ENCODE measurements around the gene ITGAL.
A peak's percentile ranks its signal among the peaks of the same experiment; 100 is the strongest.
"Not testable (repeated sequence)": the region's sequence is repeated elsewhere in the genome, so short reads cannot be mapped to it uniquely, and the experiment has no call there.

The ITGAL gene

DNA sequence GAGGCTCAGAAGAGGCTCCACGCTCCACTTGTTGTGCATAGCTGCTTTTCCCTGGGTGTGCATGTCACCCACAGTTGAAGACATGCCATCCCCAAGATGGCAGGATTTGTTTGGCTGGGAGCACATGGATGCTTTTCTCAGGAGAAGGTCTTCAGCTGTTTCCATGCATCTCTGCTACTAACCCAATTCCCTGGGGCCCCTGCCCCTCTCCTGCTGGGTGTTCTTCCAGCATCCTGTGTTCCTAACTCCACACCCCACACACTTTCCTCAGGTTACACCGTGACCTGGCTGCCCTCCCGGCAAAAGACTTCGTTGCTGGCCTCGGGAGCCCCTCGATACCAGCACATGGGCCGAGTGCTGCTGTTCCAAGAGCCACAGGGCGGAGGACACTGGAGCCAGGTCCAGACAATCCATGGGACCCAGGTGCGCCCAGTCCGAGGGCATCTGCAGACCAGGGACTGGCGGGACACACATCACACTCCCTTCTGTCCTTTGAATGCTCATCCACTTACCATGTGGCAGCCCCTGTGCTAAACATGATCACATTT is 21.5 kb downstream of the ITGAL start:
- H3K27ac Mint-ChIP-seq, result peak overlapping the region; percentile 70
- H3K36me3 Mint-ChIP-seq (ENCODE audit: low read depth), result peaks cover 44% of the 10 kb centered on the region
- H3K4me3 Mint-ChIP-seq, result no peak overlapping the region
- ATAC-seq (no peak), DNase-seq (no peak)
- no peaks in the 10 kb centered on the region for H3K9me3 Mint-ChIP-seq
- peaks cover 22% of the 10 kb centered on the region for H3K4me1 Mint-ChIP-seq
- H3K27me3 Mint-ChIP-seq, result no peaks in the 10 kb centered on the region

DNA sequence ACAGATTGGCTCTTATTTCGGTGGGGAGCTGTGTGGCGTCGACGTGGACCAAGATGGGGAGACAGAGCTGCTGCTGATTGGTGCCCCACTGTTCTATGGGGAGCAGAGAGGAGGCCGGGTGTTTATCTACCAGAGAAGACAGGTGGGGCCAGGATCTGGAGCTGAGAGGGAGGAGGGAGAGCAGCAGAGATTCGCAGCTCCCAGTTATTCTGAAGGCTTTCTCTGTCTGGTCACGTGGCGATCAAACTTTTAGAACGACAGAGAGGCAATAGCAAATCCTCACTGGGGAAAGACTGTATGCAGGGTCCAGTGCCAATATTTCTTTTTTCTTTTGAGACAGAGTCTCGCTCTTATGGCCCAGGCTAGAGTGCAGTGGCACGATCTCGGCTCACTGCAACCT is 22.2 kb downstream of the ITGAL start:
- H3K27ac Mint-ChIP-seq, result peak overlapping the region; percentile 70
- H3K36me3 Mint-ChIP-seq (ENCODE audit: low read depth), result peaks cover 37% of the 10 kb centered on the region

DNA sequence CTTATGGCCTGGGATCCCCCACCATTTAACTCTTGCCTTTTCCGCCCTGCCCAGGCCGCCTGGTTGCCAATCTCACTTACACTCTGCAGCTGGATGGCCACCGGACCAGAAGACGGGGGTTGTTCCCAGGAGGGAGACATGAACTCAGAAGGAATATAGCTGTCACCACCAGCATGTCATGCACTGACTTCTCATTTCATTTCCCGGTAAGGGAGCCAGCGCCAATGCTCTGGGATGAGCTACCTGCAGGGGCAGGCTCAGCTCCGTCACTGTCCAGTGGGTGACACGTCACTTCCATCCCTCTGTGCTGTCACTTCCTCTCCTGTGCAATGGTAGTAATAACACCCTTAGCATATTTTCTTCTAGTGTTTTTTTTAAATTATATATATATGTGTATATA is 26.7 kb downstream of the ITGAL start:
- DNase-seq, result no peak
- Mint-ChIP-seq H3K27me3 (no peaks in the 10 kb centered on the region), H3K9me3 (no peaks in the 10 kb centered on the region), H3K36me3 (ENCODE audit: low read depth) (peaks cover 24% of the 10 kb centered on the region), H3K4me1 (peaks cover 3% of the 10 kb centered on the region), H3K27ac (no peak overlapping the region), H3K4me3 (no peak overlapping the region)
- no peak for ATAC-seq

More for the DNA sequence above, 22.2 kb downstream of the ITGAL start:
- H3K4me1 Mint-ChIP-seq, result peaks cover 20% of the 10 kb centered on the region
- H3K9me3 Mint-ChIP-seq, result no peaks in the 10 kb centered on the region
- H3K4me3 Mint-ChIP-seq, result no peak overlapping the region
- no peaks in the 10 kb centered on the region for H3K27me3 Mint-ChIP-seq
- no peak for DNase-seq
- ATAC-seq, result no peak

DNA sequence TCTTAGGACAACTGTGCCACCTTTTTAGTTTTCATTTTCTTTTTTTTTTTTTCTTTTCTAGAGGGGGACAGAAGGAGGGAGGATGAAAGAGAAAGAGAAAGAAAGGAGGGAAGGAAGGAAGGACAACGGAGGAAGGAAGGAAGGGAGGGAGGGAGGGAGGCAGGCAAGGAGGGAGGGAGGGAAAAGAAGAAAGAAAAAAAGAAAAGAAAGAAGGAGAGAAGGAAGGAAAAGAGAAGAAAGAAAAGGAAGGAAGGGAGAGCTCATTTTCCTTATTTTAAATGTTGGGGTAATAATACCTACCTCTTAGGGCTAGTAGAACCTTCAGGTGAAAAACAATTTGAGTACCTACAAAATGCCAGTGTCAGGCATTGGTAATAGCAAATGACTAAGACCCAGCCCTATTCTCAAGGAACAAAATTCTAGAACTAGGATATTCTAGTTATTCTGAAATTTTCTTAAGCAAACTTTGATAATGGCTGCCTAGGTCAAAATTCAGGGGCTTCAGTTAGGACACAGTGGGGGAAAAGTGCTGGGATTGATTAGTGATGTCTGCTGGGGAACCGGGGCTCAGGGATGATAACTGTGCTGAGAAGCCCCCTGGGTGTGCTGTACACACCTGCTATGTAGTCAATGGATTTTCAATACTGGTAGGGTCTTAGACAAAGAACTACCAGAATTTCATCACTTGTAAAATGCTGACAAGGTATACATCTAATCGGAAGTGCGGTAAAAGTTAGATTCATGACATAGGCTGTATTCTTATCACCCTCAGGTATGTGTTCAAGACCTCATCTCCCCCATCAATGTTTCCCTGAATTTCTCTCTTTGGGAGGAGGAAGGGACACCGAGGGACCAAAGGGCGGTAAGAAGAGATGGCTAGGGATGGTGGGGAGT is 31.1 kb downstream of the ITGAL start:
- Mint-ChIP-seq H3K4me3 (no peak overlapping the region), H3K27me3 (no peaks in the 10 kb centered on the region)

DNA sequence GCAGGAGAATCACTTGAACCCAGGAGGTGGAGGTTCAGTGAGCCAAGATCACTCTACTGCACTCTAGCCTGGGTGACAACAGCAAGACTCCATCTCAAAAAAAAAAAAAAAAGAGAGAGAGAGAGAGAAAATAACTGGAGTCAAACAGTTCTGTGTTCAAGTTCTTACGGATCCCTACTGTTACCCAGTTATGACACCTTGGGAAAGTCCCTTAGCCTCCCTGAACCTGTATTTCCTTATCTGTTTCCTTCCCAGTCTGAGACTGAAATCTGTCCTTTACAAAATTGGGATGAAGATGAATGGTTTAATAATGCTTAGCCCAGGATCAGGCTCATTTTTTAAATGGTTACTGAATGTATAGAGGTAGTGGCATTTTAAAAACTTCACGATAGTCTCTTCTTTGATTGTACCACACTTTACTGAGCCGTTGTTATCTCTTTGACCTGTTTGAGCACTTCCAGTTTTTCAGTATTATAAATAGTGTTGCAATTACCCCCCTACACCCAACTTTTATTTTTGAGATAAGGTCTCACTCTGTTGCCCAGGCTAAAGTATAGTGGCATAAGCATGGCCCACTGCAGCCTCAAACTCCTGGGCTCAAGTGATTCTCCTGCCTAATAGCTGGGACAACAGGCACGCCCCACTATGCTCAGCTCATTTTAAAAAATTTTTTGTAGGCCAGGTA is 36.7 kb downstream of the ITGAL start:
- no peak overlapping the region for H3K4me3 Mint-ChIP-seq
- peak overlapping the region; percentile 35 for H3K27ac Mint-ChIP-seq
- H3K36me3 Mint-ChIP-seq (ENCODE audit: low read depth), result peaks cover 52% of the 10 kb centered on the region
- H3K4me1 Mint-ChIP-seq, result no peaks in the 10 kb centered on the region
- ATAC-seq, result no peak
- H3K27me3 Mint-ChIP-seq, result no peaks in the 10 kb centered on the region
- no peaks in the 10 kb centered on the region for H3K9me3 Mint-ChIP-seq
- DNase-seq, result no peak

More for the DNA sequence above, 31.1 kb downstream of the ITGAL start:
- peaks cover 26% of the 10 kb centered on the region for H3K36me3 Mint-ChIP-seq (ENCODE audit: low read depth)
- DNase-seq (no peak), ATAC-seq (no peak)
- H3K4me1 Mint-ChIP-seq, result no peaks in the 10 kb centered on the region
- no peaks in the 10 kb centered on the region for H3K9me3 Mint-ChIP-seq
- peak overlapping the region; percentile 49 for H3K27ac Mint-ChIP-seq

DNA sequence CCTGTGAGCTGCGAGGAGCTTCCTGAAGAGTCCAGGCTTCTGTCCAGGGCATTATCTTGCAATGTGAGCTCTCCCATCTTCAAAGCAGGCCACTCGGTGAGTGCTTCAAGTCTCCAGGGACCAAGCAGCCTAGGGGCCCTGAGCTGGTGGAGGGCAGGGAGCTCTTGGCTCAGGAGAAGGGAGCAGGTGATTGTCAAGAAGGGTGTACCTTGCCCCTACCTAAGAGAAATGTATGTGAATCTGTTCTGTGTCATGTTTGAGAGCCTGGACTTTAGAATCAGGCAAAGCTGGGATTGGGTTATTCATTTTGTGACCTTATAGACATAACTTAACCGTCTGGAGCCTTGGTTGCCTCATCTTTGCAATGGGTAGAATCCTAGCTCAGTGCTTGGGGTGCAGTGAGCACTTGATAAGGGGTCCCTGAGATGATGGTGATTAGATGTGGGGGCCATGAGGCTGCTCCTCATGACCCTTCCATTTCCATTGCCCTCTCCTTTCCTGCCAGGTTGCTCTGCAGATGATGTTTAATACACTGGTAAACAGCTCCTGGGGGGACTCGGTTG is 37.9 kb downstream of the ITGAL start:
- Mint-ChIP-seq H3K9me3 (no peaks in the 10 kb centered on the region), H3K27me3 (no peaks in the 10 kb centered on the region), H3K36me3 (ENCODE audit: low read depth) (peaks cover 53% of the 10 kb centered on the region), H3K27ac (no peak overlapping the region), H3K4me1 (no peaks in the 10 kb centered on the region), H3K4me3 (no peak overlapping the region)
- ATAC-seq (no peak), DNase-seq (no peak)

DNA sequence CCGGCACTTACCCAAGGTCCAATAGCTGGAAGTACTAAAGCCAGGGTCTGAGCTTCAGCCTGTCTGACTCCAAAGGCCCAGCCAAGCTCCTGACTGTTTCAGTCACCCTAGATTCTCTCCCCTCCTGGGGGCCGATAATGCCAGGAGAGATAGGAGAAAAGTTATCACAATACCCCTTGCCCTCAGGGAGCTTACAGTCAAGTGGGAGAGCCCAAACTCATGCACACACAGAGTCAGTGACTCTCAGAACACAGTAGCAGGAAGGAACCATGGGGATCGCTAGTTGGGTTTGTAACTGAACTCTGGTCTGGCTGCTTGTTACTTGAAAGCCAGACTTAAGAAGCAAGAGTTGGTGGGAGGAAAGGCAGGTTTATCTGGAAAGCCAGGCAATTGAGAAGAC is 39.0 kb downstream of the ITGAL start:
- Mint-ChIP-seq H3K27ac (no peak overlapping the region), H3K4me1 (peaks cover 1% of the 10 kb centered on the region), H3K27me3 (no peaks in the 10 kb centered on the region), H3K36me3 (ENCODE audit: low read depth) (peaks cover 58% of the 10 kb centered on the region), H3K9me3 (no peaks in the 10 kb centered on the region), H3K4me3 (no peak overlapping the region)
- DNase-seq (no peak), ATAC-seq (no peak)

DNA sequence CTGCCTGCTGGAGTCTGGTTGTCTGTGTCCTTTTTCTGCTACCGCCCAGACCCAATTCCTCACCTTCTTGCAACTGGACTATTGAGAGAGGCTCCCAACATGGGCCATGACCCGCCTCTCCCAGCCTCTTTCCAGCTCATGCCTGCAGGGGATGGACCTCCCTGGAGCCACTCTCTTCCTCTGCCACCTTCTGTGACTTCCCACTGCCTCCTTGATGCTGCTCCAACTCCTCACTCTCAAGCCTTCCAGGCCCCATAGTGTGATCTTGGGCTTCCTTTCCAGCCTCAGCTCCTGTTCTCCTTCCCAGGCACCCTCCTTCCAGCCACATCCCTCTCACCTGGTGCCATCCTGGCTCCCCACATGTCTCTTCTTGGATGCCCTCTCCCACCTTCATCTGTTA is 42.7 kb downstream of the ITGAL start:
- Mint-ChIP-seq H3K4me1 (peaks cover 2% of the 10 kb centered on the region), H3K36me3 (ENCODE audit: low read depth) (peaks cover 73% of the 10 kb centered on the region), H3K4me3 (no peak overlapping the region), H3K27me3 (no peaks in the 10 kb centered on the region), H3K9me3 (no peaks in the 10 kb centered on the region), H3K27ac (peak overlapping the region; percentile 77)
- ATAC-seq, result no peak
- no peak for DNase-seq

DNA sequence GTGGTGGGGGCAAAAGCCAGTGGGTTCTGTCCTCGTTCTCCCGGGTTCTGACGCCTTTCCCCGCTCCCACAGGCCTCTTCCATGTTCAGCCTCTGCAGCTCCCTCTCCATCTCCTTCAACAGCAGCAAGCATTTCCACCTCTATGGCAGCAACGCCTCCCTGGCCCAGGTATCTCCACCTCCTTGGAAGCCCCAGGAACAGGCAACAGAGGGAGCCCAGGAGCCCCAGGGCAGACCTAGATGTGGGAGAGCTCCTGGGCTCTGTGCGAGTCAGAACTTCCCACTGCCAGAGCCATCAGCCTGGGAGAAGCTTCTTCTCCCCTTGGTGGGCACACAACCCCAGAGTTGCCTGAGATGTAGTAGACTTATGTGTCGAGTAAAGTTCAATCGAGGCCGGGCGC is 46.0 kb downstream of the ITGAL start:
- Mint-ChIP-seq H3K9me3 (no peaks in the 10 kb centered on the region), H3K27ac (no peak overlapping the region), H3K36me3 (ENCODE audit: low read depth) (peaks cover 53% of the 10 kb centered on the region), H3K4me3 (no peak overlapping the region), H3K27me3 (no peaks in the 10 kb centered on the region), H3K4me1 (peaks cover 2% of the 10 kb centered on the region)
- DNase-seq (no peak), ATAC-seq (no peak)

DNA sequence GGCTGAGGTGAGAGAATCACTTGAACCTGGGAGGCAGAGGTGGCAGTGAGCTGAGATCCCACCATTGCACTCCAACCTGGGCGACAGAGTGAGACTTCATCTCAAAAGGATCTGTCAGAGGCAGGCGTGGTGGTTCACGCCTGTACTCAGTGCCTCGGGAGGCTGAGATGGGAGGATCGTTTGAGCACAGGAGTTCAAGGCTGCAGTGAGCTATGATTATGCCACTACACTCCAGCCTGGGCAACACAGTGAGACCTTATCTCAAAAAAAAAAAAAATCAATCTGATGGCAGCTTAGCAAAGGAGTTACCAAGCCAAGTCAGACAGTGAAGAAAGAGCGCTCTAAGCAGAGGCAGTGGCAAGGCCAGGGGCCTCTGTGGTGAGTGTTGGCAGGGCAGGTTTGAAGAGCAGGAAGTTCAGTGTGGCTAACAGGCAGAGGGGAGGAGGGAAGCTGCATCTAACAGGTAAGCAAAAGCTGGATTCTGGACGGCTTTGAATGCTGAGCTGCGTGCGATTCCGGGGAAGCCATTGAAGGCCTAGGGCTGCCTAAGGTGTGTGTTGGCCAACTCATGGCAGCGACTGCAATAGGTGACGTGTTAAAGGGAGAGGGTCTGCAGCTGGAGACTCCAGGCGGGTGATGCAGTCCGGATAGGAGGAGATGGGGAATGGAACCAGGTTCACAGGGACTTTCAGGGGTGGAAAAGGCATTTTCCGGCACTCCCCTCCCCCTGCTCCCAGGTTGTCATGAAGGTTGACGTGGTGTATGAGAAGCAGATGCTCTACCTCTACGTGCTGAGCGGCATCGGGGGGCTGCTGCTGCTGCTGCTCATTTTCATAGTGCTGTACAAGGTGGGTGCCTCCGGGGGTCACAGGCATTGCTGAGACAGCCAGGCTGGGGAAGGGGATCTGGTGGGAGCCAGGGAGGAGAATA is 46.8 kb downstream of the ITGAL start:
- DNase-seq (no peak), ATAC-seq (no peak)
- H3K4me3 Mint-ChIP-seq, result no peak overlapping the region
- H3K27ac Mint-ChIP-seq, result no peak overlapping the region
- no peaks in the 10 kb centered on the region for H3K9me3 Mint-ChIP-seq
- peaks cover 2% of the 10 kb centered on the region for H3K4me1 Mint-ChIP-seq
- peaks cover 50% of the 10 kb centered on the region for H3K36me3 Mint-ChIP-seq (ENCODE audit: low read depth)
- no peaks in the 10 kb centered on the region for H3K27me3 Mint-ChIP-seq

DNA sequence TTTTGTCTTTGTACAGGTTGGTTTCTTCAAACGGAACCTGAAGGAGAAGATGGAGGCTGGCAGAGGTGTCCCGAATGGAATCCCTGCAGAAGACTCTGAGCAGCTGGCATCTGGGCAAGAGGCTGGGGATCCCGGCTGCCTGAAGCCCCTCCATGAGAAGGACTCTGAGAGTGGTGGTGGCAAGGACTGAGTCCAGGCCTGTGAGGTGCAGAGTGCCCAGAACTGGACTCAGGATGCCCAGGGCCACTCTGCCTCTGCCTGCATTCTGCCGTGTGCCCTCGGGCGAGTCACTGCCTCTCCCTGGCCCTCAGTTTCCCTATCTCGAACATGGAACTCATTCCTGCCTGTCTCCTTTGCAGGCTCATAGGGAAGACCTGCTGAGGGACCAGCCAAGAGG is 48.9 kb downstream of the ITGAL start:
- Mint-ChIP-seq H3K36me3 (ENCODE audit: low read depth) (peaks cover 37% of the 10 kb centered on the region), H3K9me3 (no peaks in the 10 kb centered on the region), H3K4me1 (peaks cover 5% of the 10 kb centered on the region), H3K27ac (no peak overlapping the region), H3K4me3 (no peak overlapping the region), H3K27me3 (no peaks in the 10 kb centered on the region)
- no peak for ATAC-seq
- no peak for DNase-seq

DNA sequence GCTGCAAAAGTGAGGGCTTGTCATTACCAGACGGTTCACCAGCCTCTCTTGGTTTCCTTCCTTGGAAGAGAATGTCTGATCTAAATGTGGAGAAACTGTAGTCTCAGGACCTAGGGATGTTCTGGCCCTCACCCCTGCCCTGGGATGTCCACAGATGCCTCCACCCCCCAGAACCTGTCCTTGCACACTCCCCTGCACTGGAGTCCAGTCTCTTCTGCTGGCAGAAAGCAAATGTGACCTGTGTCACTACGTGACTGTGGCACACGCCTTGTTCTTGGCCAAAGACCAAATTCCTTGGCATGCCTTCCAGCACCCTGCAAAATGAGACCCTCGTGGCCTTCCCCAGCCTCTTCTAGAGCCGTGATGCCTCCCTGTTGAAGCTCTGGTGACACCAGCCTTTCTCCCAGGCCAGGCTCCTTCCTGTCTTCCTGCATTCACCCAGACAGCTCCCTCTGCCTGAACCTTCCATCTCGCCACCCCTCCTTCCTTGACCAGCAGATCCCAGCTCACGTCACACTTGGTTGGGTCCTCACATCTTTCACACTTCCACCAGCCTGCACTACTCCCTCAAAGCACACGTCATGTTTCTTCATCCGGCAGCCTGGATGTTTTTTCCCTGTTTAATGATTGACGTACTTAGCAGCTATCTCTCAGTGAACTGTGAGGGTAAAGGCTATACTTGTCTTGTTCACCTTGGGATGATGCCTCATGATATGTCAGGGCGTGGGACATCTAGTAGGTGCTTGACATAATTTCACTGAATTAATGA is 49.5 kb downstream of the ITGAL start:
- H3K9me3 Mint-ChIP-seq, result no peaks in the 10 kb centered on the region
- ATAC-seq (no peak), DNase-seq (no peak)
- H3K4me3 Mint-ChIP-seq, result no peak overlapping the region
- H3K36me3 Mint-ChIP-seq (ENCODE audit: low read depth), result peaks cover 32% of the 10 kb centered on the region
- H3K27me3 Mint-ChIP-seq, result no peaks in the 10 kb centered on the region
- H3K27ac Mint-ChIP-seq, result peak overlapping the region; percentile 36
- peaks cover 3% of the 10 kb centered on the region for H3K4me1 Mint-ChIP-seq

DNA sequence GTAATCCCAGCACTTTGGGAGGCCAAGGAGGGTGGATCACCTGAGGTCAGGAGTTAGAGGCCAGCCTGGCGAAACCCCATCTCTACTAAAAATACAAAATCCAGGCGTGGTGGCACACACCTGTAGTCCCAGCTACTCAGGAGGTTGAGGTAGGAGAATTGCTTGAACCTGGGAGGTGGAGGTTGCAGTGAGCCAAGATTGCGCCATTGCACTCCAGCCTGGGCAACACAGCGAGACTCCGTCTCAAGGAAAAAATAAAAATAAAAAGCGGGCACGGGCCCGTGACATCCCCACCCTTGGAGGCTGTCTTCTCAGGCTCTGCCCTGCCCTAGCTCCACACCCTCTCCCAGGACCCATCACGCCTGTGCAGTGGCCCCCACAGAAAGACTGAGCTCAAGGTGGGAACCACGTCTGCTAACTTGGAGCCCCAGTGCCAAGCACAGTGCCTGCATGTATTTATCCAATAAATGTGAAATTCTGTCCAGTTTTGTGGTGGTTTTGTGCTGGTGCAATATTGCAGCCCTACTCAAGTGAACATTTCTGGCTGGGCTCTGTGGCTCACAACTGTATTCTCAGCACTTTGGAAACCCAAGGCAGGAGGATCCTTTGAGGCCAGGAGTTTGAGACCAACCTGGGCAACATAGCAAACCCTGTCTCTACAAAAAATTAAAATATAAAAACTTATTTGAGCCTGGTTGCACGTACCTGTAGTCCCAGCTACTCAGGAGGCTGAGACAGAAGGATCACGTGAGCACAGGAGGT is 50.3 kb downstream of the ITGAL start:
- DNase-seq, H3K27me3 Mint-ChIP-seq, H3K4me3 Mint-ChIP-seq, H3K4me1 Mint-ChIP-seq, ATAC-seq, H3K9me3 Mint-ChIP-seq, H3K27ac Mint-ChIP-seq: not testable (repeated sequence)
- H3K36me3 Mint-ChIP-seq (ENCODE audit: low read depth), result peaks cover 24% of the 10 kb centered on the region
